HepG2 (cell line): ENCODE results near the gene APBB3. TPM values are rescaled to one million over a fixed set of nuclear protein-coding genes. Genes with fewer than 3 reads are reported as not detected.

Source experiments
- FOXA1 ChIP-seq, 2 experiments: fragments of 450-650 bp in 1 of 2; sonication (generic) in 1 of 2; formaldehyde crosslinking in 1 of 2; IDR thresholded peaks; 2 replicates each; pipeline versions ENCODE4 v1.4.0 to v1.6.1; 2016 to 2020; ENCODE audit warnings: missing genetic modification reagents in 1 of 2
- FOXO1 ChIP-seq: sonication (generic); formaldehyde crosslinking; IDR thresholded peaks from 2 replicates; pipeline ENCODE4 v1.4.0; 2020; ENCODE audit warnings: missing genetic modification reagents
- HOXA7 ChIP-seq: sonication (generic); formaldehyde crosslinking; IDR thresholded peaks from 2 replicates; pipeline ENCODE4 v1.8.1; 2022; ENCODE audit warnings: mild to moderate bottlenecking, missing genetic modification reagents, moderate library complexity
- IKZF4 ChIP-seq: sonication (generic); formaldehyde crosslinking; IDR thresholded peaks from 2 replicates; pipeline ENCODE4 v1.5.1; 2020; ENCODE audit warnings: borderline replicate concordance, mild to moderate bottlenecking, low read depth, missing genetic modification reagents; ENCODE audit errors: not compliant biosample characterization
- NFKB2 ChIP-seq: sonication (generic); formaldehyde crosslinking; IDR thresholded peaks from 2 replicates; pipeline ENCODE4 v1.4.0; 2020; ENCODE audit warnings: missing genetic modification reagents, borderline replicate concordance
- PRDM15 ChIP-seq: sonication (generic); formaldehyde crosslinking; IDR thresholded peaks from 2 replicates; pipeline ENCODE4 v1.4.0; 2020; ENCODE audit warnings: missing genetic modification reagents
- PRDM4 ChIP-seq: sonication (generic); formaldehyde crosslinking; IDR thresholded peaks from 2 replicates; pipeline ENCODE4 v1.9.0; 2021; ENCODE audit warnings: missing genetic modification reagents, borderline replicate concordance
- REST ChIP-seq, 2 experiments: IDR thresholded peaks; 2 replicates each; pipeline ENCODE4 v1.6.1; 2011 to 2012; ENCODE audit warnings: low read length in 2 of 2, borderline replicate concordance in 1 of 2, low read depth in 1 of 2, mild to moderate bottlenecking in 1 of 2, moderate library complexity in 1 of 2
- SAP130 ChIP-seq: IDR thresholded peaks from 2 replicates; pipeline ENCODE4 v1.6.1; 2016; ENCODE audit warnings: low read depth
- SNRNP70 ChIP-seq: fragments of 200-400 bp; formaldehyde crosslinking; IDR thresholded peaks from 2 replicates; pipeline ENCODE4 v1.6.1; 2017; ENCODE audit warnings: mild to moderate bottlenecking, low read depth, low read length, moderate library complexity
- TEAD3 ChIP-seq: optimal IDR thresholded peaks from 2 replicates; pipeline ENCODE3; 2016; ENCODE audit warnings: borderline replicate concordance
- ZNF383 ChIP-seq: sonication (generic); formaldehyde crosslinking; IDR thresholded peaks from 2 replicates; pipeline ENCODE4 v1.4.0; 2020; ENCODE audit warnings: missing genetic modification reagents, mild to moderate bottlenecking, borderline replicate concordance
- ZNF597 ChIP-seq: sonication (generic); formaldehyde crosslinking; IDR thresholded peaks from 2 replicates; pipeline ENCODE4 v1.5.0; 2020; ENCODE audit warnings: missing genetic modification reagents
- ZNF607 ChIP-seq: sonication (generic); formaldehyde crosslinking; IDR thresholded peaks from 2 replicates; pipeline ENCODE4 v1.5.1; 2020; ENCODE audit warnings: missing genetic modification reagents, mild to moderate bottlenecking, borderline replicate concordance
- ZSCAN5A ChIP-seq: sonication (generic); formaldehyde crosslinking; IDR thresholded peaks from 2 replicates; pipeline ENCODE4 v1.8.0; 2022; ENCODE audit warnings: mild to moderate bottlenecking, missing genetic modification reagents, borderline replicate concordance
- polyA plus RNA-seq, 8 experiments: library from polyadenylated mRNA; depleted of rRNA in 3 of 8; stranded (reverse) in 7 of 8; unstranded in 1 of 8; fragments of >200 nt; fragmentation: Illumina TruSeq in 4 of 8; extraction: Trizol in 4 of 8; gene quantifications; 2 replicates each; pipeline versions ENCODE4 v1.2.1 to v1.2.3, GENCODE V29; 2011 to 2016; ENCODE audit warnings: low read depth in 4 of 8, missing spikeins in 1 of 8, mixed read lengths in 1 of 8; ENCODE audit not compliant: insufficient read depth in 1 of 8
- total RNA-seq, 5 experiments: library from RNA; depleted of rRNA; stranded (reverse); fragments of >200 nt; fragmentation: Illumina TruSeq; extraction: Trizol; gene quantifications; 2 replicates each; pipeline ENCODE4 v1.2.3, GENCODE V29; 2016; ENCODE audit warnings: low read depth in 1 of 5

The APBB3 gene
- total and polyA plus RNA-seq, 2 of the 13 experiments (the other 11 are each of a cell fraction or from before 2014, with no cell fraction given): 0.38 to 0.78 TPM

GRCh38 chr5:140564196-140565023 lies at the start of gene APBB3, which contains the start of gene SLC35A4 (continued):
- TF ChIP-seq ZSCAN5A (CRISPR knock-in tag): no peak
- no peak for TF ChIP-seq TEAD3 (CRISPR knock-in tag)
- TF ChIP-seq PRDM4 (CRISPR knock-in tag): no peak
- TF ChIP-seq SNRNP70: no peak
- no peak for TF ChIP-seq NFKB2 (CRISPR knock-in tag)
- no peak for TF ChIP-seq IKZF4 (CRISPR knock-in tag)
- TF ChIP-seq REST (IDR thresholded peaks at IDR 0.05; ENCODE audit: borderline replicate concordance in 1 of 2, low read depth in 1 of 2, low read length in 2 of 2): no peak
- no peak for TF ChIP-seq ZNF383 (CRISPR knock-in tag)
- no peak for TF ChIP-seq FOXO1 (CRISPR knock-in tag)
- no peak for TF ChIP-seq PRDM15
- no peak for TF ChIP-seq ZNF607 (CRISPR knock-in tag)
- TF ChIP-seq ZNF597 (CRISPR knock-in tag): no peak
- TF ChIP-seq FOXA1 (IDR thresholded peaks at IDR 0.05): no peak
- TF ChIP-seq FOXA1 (CRISPR knock-in tag; IDR thresholded peaks at IDR 0.05): no peak
- TF ChIP-seq HOXA7 (CRISPR knock-in tag): no peak
- TF ChIP-seq SAP130 (CRISPR knock-in tag): peak; percentile 56; the same call in 1 of the 2 replicates
